Peyer's patch (tissue), 4 donors: ENCODE data around the gene SS18L1.
"Not testable (repeated sequence)": the region's sequence is repeated elsewhere in the genome, so short reads cannot be mapped to it uniquely, and the experiment has no call there.

Source experiments
- POLR2A ChIP-seq, 2 donors: fragments of 450-650 bp; IDR thresholded peaks; one replicate each; pipeline ENCODE4 v1.5.1; 2017; ENCODE audit warnings: antibody characterized with exemption in 2 of 2, mild to moderate bottlenecking in 2 of 2, moderate library complexity in 2 of 2
- TF ChIP-seq, protein P1 (sequence below), 6 experiments: fragments of 450-650 bp in 4 of 6; fragments of 200-600 bp in 2 of 6; sonication (generic) in 1 of 6; IDR thresholded peaks; one replicate each; pipeline ENCODE4 v1.5.1; 2017 to 2019; ENCODE audit warnings: antibody characterized with exemption in 6 of 6, mild to moderate bottlenecking in 3 of 6, moderate library complexity in 1 of 6

DNA sequence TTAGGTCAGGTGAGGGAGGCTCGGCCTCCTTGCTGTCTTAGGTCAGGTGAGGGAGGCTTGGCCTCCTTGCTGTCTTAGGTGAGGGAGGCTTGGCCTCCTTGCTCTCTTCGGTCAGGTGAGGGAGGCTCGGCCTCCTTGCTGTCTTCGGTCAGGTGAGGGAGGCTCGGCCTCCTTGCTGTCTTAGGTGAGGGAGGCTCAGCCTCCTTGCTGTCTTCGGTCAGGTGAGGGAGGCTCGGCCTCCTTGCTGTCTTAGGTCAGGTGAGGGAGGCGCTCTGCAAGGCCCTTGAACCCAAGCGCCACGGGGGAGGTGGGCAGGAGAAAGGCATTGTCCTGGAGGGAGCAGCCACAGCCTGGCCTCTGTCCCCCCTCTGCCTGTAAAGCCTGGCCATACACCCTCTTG, 4.8 kb downstream of the SS18L1 start:
- TF ChIP-seq, protein P1, sequence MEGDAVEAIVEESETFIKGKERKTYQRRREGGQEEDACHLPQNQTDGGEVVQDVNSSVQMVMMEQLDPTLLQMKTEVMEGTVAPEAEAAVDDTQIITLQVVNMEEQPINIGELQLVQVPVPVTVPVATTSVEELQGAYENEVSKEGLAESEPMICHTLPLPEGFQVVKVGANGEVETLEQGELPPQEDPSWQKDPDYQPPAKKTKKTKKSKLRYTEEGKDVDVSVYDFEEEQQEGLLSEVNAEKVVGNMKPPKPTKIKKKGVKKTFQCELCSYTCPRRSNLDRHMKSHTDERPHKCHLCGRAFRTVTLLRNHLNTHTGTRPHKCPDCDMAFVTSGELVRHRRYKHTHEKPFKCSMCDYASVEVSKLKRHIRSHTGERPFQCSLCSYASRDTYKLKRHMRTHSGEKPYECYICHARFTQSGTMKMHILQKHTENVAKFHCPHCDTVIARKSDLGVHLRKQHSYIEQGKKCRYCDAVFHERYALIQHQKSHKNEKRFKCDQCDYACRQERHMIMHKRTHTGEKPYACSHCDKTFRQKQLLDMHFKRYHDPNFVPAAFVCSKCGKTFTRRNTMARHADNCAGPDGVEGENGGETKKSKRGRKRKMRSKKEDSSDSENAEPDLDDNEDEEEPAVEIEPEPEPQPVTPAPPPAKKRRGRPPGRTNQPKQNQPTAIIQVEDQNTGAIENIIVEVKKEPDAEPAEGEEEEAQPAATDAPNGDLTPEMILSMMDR (IDR thresholded peaks at IDR 0.05): not testable (repeated sequence)
- TF ChIP-seq POLR2A (IDR thresholded peaks at IDR 0.05): not testable (repeated sequence)
